ENCODE measurements around the gene FRS3. TPM values are rescaled to one million over a fixed set of nuclear protein-coding genes. Genes with fewer than 3 reads are reported as not detected.

Gene FRS3
- total and polyA plus RNA-seq, 2 of the 13 experiments (the other 11 are each of a cell fraction or from before 2014, with no cell fraction given): 3.0 to 7.4 TPM

- CTCF ChIA-PET (ENCODE audit: low intra/inter-chr PET ratio, low total read pairs): no interaction called here
- POLR2A ChIA-PET: interaction anchor here (0.6 to 7.2 kb wide), 14 partner anchors 9 to 1035 kb away, joined by 3 to 120 read pairs (median 7); partner anchors contain the start of genes FRS3, TFEB and TOMM6
- Histone ChIP-seq H2AFZ (ENCODE audit: low read length) (no peak overlapping the region), H3K9me3 (ENCODE audit: low read length) (no peaks in the 10 kb centered on the region), H3K36me3 (replicated peaks in 1 of 2; ENCODE audit: control insufficient read depth in 1 of 2, insufficient read depth in 2 of 2, low read length in 2 of 2) (no peaks in the 10 kb centered on the region), H3K27ac (ENCODE audit: extremely low read length, insufficient read depth, low read length) (peak overlapping the region; percentile 91), H3K4me3 (replicated peaks in 1 of 3; ENCODE audit: insufficient read depth in 1 of 3, low read depth in 2 of 3, low read length in 3 of 3) (peak overlapping the region in 1 of 3 experiments; percentile 60; a peak in 3 of 6 replicates), H3K9ac (ENCODE audit: insufficient read depth, low read depth, low read length) (peak overlapping the region; percentile 74), H3K4me2 (ENCODE audit: low read depth, low read length) (peak overlapping the region; percentile 88), H4K20me1 (ENCODE audit: insufficient read depth, low read length) (no peaks in the 10 kb centered on the region), H3K27me3 (ENCODE audit: control insufficient read depth in 1 of 2, insufficient read depth in 2 of 2, low read length in 2 of 2) (no peaks in the 10 kb centered on the region), H3K79me2 (ENCODE audit: insufficient read depth, low read length) (no peaks in the 10 kb centered on the region), H3K4me1 (ENCODE audit: insufficient read depth, low read length) (peaks cover 76% of the 10 kb centered on the region)
- in situ Hi-C loops (cut with HindIII; ENCODE audit: extremely low pct_ligation_motif_present, low pct_unique_long_range_greater_than_20kb): no loop called here
- FAIRE-seq (no peak), DNase-seq (ENCODE audit: low spot score) (peak; percentile 79), ATAC-seq (peak; percentile 54)
- WGBS (ENCODE audit: low lambda C conversion rate): 57% methylated on average over 6 of the region's 6 CpGs
- intact Hi-C loops (cut with micrococcal nuclease; ENCODE audit: unreplicated experiment): loop anchor here (1.0 kb wide), 1 partner anchor 20 kb away; no protein-coding TSS in a partner anchor
- BruUV-seq (replicated peaks): TSS peak; percentile 94
- no peak for TF ChIP-seq ZNF572 (CRISPR knock-in tag; IDR thresholded peaks at IDR 0.05)
- no peak for TF ChIP-seq YY1 (IDR thresholded peaks at IDR 0.05; ENCODE audit: insufficient read depth, insufficient replicate concordance, low read depth, low read length)
- TF ChIP-seq, protein P1, sequence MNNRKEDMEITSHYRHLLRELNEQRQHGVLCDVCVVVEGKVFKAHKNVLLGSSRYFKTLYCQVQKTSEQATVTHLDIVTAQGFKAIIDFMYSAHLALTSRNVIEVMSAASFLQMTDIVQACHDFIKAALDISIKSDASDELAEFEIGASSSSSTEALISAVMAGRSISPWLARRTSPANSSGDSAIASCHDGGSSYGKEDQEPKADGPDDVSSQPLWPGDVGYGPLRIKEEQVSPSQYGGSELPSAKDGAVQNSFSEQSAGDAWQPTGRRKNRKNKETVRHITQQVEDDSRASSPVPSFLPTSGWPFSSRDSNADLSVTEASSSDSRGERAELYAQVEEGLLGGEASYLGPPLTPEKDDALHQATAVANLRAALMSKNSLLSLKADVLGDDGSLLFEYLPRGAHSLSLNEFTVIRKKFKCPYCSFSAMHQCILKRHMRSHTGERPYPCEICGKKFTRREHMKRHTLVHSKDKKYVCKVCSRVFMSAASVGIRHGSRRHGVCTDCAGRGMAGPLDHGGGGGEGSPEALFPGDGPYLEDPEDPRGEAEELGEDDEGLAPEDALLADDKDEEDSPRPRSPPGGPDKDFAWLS (CRISPR knock-in tag; IDR thresholded peaks at IDR 0.05; ENCODE audit: borderline replicate concordance): no peak
- 0 out of 2 replicates have a peak, but pooled peaks have one; percentile 38 for TF ChIP-seq IRX3 (CRISPR knock-in tag; IDR thresholded peaks at IDR 0.05; ENCODE audit: borderline replicate concordance, low read depth)
- TF ChIP-seq IRF1 (CRISPR knock-in tag; IDR thresholded peaks at IDR 0.05; ENCODE audit: low read depth): no peak
- no peak; the same call in 1 of the 2 replicates for TF ChIP-seq ZNF687 (CRISPR knock-in tag; IDR thresholded peaks at IDR 0.05)
- peak; percentile 52; the same call in 1 of the 2 replicates for TF ChIP-seq TRAFD1 (CRISPR knock-in tag; IDR thresholded peaks at IDR 0.05; ENCODE audit: borderline replicate concordance)
- 0 out of 2 replicates have a peak, but pooled peaks have one; percentile 5 for TF ChIP-seq ZNF792 (CRISPR knock-in tag; IDR thresholded peaks at IDR 0.05)
- TF ChIP-seq ZNF44 (CRISPR knock-in tag; IDR thresholded peaks at IDR 0.05): 0 out of 2 replicates have a peak, but pooled peaks have one; percentile 17
- TF ChIP-seq HNRNPK (IDR thresholded peaks at IDR 0.05; ENCODE audit: low read depth, low read length, poor library complexity, severe bottlenecking): peak; percentile 44
- TF ChIP-seq SALL1 (CRISPR knock-in tag; IDR thresholded peaks at IDR 0.05): 0 out of 2 replicates have a peak, but pooled peaks have one; percentile 10
- TF ChIP-seq MED1 (CRISPR knock-in tag; IDR thresholded peaks at IDR 0.05): no peak
- TF ChIP-seq POLR2A (IDR thresholded peaks at IDR 0.05; ENCODE audit: insufficient read depth in 1 of 2, low read depth in 2 of 2, low read length in 2 of 2): peak in 1 of 2 experiments; percentile 67; a peak in 1 of 4 replicates
- peak; percentile 61; the same call in 1 of the 2 replicates for TF ChIP-seq POLR2G (IDR thresholded peaks at IDR 0.05; ENCODE audit: low read depth, low read length)
- TF ChIP-seq SMAD9 (CRISPR knock-in tag; IDR thresholded peaks at IDR 0.05): 0 out of 2 replicates have a peak, but pooled peaks have one; percentile 10
- TF ChIP-seq ZNF335 (CRISPR knock-in tag; IDR thresholded peaks at IDR 0.05): 0 out of 2 replicates have a peak, but pooled peaks have one; percentile 16
Measured at GRCh38 chr6:41748102-41748477, 31.6 kb downstream of the FRS3 start.
